ENCODE results near the gene KCNK10.

The KCNK10 gene, protein sequence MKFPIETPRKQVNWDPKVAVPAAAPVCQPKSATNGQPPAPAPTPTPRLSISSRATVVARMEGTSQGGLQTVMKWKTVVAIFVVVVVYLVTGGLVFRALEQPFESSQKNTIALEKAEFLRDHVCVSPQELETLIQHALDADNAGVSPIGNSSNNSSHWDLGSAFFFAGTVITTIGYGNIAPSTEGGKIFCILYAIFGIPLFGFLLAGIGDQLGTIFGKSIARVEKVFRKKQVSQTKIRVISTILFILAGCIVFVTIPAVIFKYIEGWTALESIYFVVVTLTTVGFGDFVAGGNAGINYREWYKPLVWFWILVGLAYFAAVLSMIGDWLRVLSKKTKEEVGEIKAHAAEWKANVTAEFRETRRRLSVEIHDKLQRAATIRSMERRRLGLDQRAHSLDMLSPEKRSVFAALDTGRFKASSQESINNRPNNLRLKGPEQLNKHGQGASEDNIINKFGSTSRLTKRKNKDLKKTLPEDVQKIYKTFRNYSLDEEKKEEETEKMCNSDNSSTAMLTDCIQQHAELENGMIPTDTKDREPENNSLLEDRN

DNA sequence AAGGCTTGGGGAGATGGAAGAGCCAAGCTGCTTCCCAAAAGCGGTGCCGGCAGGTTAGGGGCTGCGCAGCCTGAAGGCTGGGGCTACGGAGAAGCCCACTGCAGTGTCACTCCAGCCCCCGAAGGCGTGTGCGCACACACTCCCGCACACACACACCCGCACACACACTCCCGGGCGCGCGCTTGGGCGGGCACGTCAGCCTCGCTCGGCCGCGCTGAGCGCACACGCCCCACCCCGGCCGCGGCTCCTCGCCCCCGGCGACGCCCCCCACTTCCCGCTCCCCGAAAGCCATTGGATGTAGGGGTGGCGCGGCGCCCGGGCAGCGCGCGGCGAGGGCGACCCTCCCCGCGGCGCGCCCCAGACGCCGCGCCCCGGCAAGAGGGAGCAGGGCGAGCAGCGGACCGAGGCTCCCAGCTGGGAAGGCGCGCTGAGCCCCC, at the start of gene KCNK10:
Gene KCNK10, minus strand, starts transcription at position 184 of the 437 bp plus-strand sequence. CDS start 471 bp downstream, outside the sequence.
- no peak for DNase-seq (ENCODE audit: low read depth)

DNA sequence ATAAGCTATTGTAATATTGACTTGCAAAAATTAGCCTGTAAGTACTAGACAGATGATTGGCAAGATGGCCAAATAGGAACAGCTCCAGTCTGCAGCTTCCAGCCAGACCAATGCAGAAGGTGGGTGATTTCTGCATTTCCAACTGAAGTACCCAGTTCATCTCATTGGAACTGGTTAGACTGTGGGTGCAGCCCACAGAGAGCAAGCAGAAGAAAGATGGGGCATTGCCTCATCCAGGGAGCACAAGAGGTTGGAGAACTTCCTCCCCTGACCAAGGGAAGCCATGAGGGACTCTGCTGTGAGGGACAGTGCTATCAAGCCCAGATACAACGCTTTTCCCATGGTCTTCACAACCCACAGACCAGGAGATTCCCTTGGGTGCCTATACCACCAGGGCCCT, 46.4 kb upstream of the KCNK10 start:
- DNase-seq (ENCODE audit: low read depth) = no peak

DNA sequence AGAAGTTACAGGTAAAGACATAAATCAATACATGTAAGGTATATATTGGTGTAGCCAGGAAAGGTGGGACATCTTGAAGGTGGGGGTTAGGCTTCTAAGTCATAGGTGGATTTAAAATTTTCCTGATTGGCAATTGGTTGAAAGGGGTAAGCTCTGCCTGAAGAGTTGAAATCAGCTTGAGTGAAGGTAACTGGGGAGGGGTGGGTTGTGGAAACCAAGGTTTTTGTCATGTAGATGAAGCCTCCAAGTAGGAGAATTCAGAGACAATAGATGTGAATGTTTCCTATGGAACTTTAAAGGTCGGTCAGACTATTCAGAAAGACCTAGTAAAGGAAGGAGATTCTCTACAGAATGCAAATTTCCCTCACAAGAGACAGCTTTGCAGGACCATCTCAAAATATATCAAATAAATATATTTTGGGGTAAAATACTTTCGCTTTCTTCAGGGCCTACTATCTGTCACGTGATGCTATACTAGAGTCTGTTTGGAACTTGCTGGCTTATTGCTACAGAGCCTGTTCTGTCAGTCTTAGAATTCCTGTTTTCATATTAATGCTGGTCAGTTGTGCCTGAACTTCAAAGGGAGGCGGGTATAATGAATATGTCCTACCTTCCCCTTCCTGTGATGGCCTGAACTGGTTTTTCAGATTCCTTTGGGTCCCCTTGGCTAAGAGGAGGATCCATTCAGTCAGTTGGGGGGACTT, 41.8 kb upstream of the KCNK10 start:
- no peak for DNase-seq (ENCODE audit: low read depth)

DNA sequence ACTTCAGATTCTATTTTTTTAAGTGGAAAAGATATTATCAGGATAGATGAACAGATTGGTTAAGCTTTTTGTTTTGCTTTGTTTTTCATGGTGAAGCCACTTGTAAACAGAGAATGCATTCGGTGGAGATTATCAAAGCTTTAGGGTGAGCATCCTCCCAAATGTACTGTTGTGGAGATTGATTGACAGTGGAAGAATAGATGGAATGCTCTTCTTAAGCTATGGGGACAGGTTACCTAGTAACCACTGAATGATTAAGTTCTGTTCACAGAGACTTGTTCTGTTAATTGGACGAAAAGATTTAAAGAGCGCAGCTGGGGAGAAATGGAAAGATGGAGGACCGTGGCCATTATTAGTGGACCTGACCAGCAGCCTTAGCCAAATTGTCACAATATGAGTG, 40.6 kb upstream of the KCNK10 start:
- no peak for DNase-seq (ENCODE audit: low read depth)

DNA sequence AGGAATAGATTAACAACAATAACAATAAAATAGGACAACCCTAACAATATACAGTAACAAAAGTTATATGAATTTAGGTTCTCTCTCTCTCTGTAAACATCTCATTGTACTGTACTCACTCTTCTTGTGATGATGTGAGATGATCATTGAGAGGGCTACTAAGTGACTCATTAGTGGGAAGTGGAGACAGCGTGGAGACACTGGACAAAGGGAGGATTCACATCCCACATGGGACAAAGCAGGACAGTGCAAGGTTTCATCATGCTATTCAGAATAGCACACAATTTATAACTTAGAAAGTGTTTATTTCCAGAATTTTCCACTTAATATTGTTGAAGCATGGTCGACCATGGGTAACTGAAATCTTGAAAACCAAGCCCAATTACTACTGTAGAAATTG, 36.4 kb upstream of the KCNK10 start:
- no peak for DNase-seq (ENCODE audit: low read depth)

DNA sequence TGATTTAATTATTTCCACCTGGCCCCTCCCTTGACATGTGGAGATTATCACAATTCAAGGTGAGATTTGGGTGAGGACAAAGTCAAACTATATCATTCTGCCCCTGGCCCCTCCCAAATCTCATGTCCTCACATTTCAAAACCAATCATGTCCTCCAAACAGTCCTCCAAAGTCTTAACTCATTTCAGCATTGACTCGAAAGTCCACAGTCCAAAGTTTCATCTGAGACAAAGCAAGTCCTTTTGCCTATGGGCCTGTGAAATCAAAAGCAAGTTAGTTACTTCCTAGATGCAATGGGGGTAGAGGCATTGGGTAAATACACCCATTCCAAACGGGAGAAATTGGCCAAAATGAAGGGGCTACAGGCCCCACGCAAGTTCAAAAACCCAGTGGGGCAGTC, 31.3 kb upstream of the KCNK10 start:
- DNase-seq (ENCODE audit: low read depth) = no peak

DNA sequence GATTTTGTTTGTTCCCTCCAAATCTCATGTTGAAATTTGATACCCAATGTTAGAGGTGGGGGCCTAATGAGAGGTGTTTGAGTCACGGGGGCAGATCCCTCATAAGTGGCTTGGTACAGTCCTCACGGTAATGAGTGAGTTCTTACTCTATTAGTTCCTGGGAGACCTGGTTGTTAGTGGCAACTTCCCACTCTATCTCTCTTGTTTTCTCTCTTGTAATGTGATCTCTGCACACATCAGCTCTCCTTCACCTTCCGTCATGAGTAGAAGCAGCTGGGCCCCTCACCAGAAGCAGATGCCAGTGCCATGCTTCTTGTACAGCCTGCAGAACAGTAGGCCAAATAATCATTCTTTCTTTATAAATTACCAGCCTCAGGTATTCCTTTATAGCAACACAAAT, 29.6 kb upstream of the KCNK10 start:
- no peak for DNase-seq (ENCODE audit: low read depth)

DNA sequence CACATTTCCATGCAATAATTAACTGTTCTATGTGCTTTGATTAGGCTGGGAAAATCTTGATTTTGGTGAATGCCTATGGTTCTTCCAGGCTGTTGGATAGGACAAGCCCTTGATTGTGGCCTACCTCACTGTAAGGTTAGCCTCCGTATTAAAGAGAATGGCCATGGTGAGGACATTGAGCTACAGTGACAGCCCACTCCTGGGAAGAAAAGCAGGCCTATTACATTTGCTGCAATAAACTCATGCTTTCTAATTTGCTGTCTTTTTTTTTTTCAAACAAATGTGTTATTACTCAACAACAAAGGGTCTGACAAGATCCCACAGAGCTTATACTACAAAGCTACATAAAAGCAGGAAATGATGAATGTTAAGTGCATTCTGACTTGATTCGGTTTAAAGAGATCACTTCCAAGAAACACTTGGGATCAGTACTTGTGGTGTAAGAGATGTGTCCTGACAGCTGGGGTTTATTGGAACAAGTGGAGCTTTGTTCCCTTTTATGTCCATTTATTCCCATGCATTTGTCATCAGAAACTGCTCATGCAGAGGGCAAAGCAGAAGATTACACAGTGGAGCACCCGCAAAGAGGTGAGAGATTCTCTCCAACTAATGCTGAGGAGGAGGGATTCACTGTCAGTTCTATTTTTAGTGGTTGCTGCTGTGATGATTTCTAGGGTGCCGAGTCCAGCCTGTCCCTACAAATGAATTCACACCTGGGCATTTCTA, 29.1 kb upstream of the KCNK10 start:
- DNase-seq (ENCODE audit: low read depth) = peak; percentile 23

DNA sequence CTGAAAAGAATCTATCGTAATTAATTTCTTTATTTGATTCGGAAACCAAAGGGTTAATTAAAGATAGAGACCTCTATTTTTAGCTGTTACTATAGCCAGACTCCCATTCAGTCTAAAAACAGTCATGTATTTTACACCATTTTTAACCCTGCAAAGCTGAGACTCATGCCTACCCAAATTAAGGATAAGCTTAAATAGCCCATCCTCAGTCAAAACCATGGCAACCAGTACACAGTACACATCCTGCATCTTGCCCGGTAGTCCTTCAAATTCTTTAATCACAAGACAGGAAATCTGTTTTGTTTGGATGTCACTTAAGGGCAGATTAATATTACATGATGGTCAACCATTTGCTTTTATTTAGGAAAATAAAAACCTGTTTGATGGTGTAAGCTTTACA, 25.5 kb upstream of the KCNK10 start:
- DNase-seq (ENCODE audit: low read depth) = no peak

DNA sequence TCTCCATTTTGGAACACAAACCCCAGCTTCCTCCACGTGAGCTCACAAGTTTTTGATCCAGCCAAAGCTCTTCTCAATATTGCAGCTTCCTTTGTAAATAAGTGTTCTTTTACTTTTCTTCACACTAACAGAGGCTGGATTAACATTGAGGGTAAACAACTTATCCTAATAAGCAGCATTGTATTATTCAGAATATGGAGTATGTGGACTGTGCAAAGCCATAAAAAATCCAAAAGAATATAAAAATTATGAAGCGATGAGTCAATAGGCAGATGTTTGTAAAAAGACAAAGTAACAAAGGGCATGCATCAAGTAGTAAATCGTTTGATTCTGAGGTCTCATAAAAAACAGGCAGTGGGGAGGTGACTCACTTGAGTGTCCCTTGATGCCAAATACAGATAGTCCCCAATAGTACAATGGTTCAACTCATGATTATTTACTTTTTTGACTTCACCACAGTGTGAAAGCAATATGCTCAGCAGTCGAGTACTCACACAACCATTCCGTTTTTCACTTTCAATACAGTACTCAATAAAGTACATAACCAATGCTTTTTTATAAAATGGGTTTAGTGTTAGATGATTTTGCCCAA, 23.1 kb upstream of the KCNK10 start:
- peak; percentile 46 for DNase-seq (ENCODE audit: low read depth)

DNA sequence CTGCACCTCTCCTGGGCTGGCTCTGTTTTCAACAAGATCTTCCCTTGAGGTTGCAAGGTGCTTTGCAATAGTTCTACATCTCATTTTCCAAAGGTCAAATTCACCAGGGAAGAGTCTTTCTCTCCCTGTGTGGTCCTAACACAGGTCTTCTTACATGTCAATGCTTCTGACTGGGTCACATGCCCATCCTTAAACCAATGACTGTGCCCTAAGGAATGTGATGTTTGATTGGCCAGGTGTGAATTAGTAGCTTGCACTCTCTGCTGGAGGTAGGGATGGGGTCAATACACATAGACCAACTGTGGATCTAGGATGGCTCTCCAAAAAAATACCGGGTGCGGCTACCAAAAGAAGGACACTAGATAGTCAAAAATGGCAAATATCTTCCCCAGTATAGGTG, 19.9 kb upstream of the KCNK10 start:
- DNase-seq (ENCODE audit: low read depth) = no peak

DNA sequence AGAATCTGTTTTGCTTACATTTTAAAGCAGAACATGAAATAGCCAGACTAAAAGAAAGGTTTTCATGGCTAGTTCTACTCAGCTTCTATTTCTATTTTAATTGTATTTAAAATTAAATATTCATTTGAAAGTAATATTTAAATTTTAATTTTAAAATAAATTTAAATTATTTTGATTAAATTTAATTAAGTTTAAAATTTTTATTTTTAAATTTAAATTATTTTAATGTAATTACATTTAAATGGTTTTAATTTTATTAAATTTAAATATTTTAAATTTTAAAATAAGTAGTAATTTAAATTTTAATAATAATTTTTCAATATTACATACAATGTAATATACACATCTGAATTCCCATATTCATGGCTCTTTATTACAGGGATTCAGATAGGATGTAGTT, 17.3 kb upstream of the KCNK10 start:
- DNase-seq (ENCODE audit: low read depth) = no peak

DNA sequence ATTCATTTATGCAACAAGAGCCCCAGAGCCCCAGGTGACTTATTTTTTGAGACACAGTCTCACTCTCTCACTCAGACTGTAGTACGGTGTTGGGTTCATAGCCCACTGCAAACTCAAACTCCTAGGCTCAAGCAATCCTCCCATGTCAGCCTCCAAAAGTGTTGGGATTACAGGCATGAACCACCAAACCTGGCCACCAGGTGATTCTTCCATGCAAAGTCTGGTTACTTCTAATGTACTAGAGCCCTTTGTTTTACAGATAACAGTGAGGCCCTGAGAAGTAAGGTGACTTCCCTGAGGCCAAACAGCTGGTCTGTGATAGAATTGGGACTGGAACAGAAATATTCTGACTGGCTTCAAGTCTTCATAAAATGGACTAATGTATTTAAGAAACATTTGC, 10.0 kb upstream of the KCNK10 start:
- DNase-seq (ENCODE audit: low read depth) = no peak

DNA sequence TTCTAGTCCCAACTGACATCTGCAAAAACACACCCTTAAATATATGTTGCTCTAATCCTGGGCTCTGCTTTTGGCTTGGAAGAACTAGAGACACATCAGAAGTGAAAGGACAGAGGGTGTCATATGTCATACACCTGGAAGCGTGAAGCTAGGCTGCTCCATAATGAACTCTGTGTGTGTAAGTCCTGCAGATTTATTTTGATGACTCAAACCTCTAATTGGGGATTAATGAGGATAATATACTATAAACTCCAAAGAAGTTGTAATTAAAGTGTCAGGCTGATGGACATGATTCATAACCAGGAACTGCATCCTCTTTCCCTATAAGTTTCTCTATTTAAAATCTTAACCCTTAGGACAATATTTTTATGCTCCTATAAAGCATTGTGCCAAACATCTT, 4.4 kb upstream of the KCNK10 start:
- no peak for DNase-seq (ENCODE audit: low read depth)

DNA sequence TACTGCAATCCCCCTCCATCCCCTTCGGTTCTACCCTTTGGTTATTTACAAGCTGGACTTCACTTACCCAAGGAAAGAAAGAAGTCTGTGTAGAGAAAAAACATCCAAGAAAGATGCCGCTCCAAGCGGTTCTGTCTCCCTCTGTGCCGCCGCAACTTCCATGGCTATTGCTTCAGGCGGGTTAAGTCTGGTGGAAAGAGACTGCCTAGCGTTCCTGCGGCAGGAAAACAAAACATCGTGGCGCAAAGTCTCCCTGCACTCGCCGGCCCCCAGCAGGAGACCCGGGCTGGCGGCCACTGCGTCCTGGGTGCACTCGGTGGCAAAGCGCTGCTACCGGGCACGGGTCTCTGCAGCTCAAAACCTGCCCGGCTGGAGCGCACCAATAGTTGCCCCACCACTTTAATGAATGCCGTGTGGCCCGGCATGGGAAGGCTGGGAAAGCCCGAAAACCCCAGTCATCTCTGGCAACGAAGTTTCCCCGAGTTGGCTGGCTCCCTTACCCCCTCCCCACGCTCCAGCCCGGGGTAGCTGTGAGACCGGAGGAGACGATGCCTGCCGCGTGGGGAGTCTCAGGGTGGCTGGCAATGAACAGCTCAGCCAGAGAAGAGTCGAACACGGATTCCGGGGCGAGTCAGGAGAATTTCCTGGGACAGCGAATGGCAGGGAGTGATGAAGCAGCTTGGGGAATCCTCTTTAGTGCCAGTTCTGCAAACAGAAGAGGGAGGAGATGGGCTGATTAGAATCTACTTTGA, 3.5 kb upstream of the KCNK10 start:
- no peak for DNase-seq (ENCODE audit: low read depth)

DNA sequence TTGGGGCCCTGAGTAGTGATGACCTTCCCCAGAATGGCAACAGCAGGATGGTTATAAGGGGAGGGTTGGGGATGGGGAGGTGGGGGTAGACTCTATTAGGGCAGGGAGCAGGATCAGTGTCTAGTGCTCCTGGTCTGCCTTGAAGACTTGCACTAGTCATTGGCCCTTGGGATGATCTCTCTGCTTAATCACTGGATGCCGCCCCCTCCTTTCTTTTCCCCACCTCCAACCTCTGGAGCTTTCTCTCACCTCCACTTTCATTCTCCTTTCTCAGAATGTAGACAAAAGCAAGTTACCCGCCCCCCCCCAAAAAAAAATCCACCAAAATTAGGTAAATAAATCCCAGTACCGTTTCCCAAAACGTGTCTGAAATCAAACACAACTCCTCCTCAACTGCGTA, 2.8 kb upstream of the KCNK10 start:
- no peak for DNase-seq (ENCODE audit: low read depth)

DNA sequence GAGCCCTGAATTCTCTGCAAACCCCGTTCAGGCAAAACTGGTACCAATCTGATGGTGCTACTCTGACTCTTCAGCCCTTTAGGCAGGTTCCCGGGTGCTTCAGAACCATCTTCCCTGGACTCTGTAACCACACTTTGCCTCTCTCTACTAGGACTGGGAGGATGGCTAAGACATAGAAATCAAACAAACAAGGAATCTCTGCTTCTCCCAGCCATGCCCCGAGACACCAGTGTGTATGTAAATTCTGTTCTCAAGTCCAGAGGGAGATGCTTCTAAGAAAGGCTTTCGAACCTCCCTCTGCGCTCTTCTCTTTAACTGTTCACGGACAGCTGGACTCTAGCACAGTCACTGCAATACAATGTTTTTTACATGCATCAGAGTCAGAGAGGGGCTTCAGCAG, 1.9 kb upstream of the KCNK10 start:
- no peak for DNase-seq (ENCODE audit: low read depth)

DNA sequence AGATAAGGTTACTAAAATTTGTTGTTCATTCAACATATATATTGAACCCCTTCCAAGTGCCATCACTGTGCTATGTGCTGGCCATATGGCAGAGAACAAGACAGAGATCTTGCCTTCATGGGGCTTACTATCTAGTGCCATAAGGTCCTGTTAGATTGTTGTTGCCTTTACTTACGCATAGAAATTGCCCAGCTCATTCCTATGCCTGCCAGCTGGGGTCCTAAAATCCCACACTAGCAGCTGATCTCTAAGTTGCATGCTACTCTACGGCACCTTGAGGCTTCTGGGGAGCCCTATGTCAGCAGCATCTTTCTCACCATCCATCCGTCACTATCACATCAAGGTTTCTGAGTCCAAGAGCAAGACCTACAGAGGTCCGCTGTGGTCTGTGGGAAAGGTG, 1.4 kb upstream of the KCNK10 start:
- DNase-seq (ENCODE audit: low read depth) = no peak

DNA sequence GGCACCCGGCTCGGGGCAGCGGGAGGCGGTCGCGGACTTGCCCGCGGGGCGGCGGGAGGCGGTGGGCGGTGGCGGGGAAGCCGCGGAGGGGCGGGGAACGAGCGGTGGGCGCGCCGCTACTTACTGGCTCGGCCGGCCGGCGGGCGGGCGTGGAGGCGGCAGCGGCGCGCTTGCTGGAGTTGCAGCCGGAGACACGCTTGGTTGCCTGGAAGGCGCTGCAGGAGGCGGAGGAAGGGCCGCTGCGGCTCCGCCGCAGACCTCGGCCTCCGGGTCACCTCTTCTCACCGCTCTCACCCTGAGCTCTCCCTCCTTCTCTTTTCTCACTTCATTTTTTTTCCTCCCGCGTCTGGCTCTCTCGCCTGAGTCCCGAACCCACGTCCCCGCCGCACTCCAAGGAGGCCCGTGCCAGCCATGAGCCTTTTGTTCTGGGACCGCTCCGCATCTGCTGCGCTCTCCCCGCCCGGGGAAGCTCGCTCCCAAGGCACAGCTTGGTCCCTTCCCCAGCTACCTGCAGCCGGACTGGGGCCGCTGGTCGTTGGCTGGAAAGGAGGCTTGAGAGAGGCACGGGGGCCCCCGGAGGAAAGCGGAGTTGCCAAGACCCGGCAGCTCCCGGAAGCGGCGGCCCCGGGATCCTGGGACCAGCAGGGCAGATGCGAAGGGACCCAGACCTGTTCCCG, 592 bp upstream of the KCNK10 start:
- peak; percentile 17 for DNase-seq (ENCODE audit: low read depth)

DNA sequence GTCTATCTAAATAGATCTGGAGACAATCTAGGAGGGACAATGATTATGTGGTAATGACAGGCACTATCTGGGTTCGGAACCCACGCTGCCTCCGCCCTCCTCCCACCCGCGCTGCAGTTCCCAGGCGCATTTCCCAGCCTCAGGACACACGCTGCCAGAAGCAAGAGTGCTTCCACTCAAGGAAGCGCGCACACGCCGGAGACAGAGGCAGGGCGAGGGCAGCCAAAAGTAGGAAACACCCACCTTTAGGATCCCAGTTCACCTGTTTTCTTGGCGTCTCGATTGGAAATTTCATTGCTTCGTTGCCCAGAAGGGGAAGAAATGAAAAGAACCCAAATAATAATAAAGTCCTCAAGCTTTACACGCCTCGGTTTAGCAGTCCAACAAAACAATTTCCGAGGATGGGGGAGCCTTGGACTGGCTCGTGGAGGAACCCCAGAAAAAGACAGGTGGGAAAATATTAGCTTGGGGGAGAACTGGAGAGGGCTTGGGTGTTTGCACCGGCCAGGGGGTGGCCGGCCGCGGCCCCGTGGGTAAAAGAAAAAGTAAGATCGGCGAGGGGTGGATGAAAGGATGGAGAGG, 474 bp downstream of the KCNK10 start:
- DNase-seq (ENCODE audit: low read depth) = no peak

Data from ELR (cell line).